Osteocyte (in vitro differentiated cells): ENCODE data around the gene CRB3. TPM values are rescaled to one million over a fixed set of nuclear protein-coding genes. Genes with fewer than 3 reads are reported as not detected.

Experiments
- DNase-seq: peaks from one replicate; pipeline ENCODE4 v3.0.0; 2021; ENCODE audit warnings: mixed read lengths; ENCODE audit not compliant: unreplicated experiment; ENCODE audit errors: extremely low spot score
- H3K27ac Mint-ChIP-seq: one replicate; pipeline ENCODE4 v1.8.0; 2021; ENCODE audit warnings: mild to moderate bottlenecking, mixed read lengths; ENCODE audit not compliant: unreplicated experiment
- H3K27me3 Mint-ChIP-seq: one replicate; pipeline ENCODE4 v1.8.0; 2021; ENCODE audit warnings: mixed read lengths; ENCODE audit not compliant: unreplicated experiment
- H3K36me3 Mint-ChIP-seq: one replicate; pipeline ENCODE4 v1.8.0; 2021; ENCODE audit warnings: mixed read lengths; ENCODE audit not compliant: unreplicated experiment
- H3K4me1 Mint-ChIP-seq: one replicate; pipeline ENCODE4 v1.8.0; 2021; ENCODE audit warnings: mixed read lengths; ENCODE audit not compliant: unreplicated experiment
- H3K4me3 Mint-ChIP-seq: one replicate; pipeline ENCODE4 v1.8.0; 2021; ENCODE audit warnings: mild to moderate bottlenecking, moderate library complexity, mixed read lengths; ENCODE audit not compliant: unreplicated experiment
- H3K9me3 Mint-ChIP-seq: one replicate; pipeline ENCODE4 v1.8.0; 2021; ENCODE audit warnings: mixed read lengths; ENCODE audit not compliant: unreplicated experiment
- total RNA-seq: library from RNA; stranded (reverse); gene quantifications from 2 replicates; pipeline ENCODE4 v1.2.1, GENCODE V29; 2021
- TF ChIP-seq, protein P1 (sequence below): fragments of 200-600 bp; sonication (generic); IDR thresholded peaks from 2 replicates; pipeline ENCODE4 v1.5.0; 2021; ENCODE audit warnings: antibody characterized with exemption, mild to moderate bottlenecking, moderate library complexity

The CRB3 gene
- total RNA-seq, 1 donor from 2014 or later, result not detected

DNA sequence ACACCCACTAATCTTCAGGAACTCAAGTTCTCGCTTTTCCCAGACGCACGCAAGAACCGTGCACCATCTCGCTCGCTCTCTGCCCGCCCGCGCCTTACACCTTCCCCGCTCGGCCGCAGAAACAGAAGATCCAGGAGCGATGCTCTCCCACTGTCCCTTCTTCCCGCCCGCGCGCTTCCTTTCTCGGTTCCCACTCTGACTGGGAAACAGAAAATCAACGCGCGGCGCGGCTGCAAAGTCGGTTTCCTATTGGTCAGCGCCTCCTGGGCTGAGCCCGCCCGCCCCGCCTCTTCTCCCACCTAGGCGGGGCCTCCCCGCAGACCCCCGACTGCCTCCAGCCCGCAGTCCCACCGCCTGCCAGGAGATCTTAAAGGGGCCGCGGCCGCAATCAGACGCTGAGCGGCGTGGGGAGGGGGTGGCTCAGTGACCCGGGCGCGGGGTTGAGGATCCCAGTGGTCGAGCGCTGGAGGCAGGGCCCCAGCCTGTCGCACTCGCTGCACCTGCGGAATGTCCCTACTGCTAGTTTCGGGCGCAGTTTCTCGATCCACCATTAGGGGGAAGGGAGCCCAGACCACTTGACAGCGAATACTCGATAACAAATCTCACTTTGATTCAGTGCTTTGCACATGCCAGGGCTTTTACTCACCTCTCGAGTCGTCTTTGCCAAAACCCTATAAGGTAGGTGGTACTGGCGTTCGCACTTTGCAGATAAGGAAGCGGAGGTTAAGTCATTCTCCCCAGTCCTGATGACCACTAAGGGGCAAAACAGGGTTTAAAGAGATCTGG, 3.8 kb upstream of the CRB3 start:
- Mint-ChIP-seq H3K36me3 (peaks cover 10% of the 10 kb centered on the region), H3K9me3 (no peaks in the 10 kb centered on the region), H3K27me3 (peaks cover 18% of the 10 kb centered on the region), H3K4me3 (peak overlapping the region; percentile 94), H3K27ac (peak overlapping the region; percentile 86), H3K4me1 (peaks cover 21% of the 10 kb centered on the region)
- TF ChIP-seq, protein P1, sequence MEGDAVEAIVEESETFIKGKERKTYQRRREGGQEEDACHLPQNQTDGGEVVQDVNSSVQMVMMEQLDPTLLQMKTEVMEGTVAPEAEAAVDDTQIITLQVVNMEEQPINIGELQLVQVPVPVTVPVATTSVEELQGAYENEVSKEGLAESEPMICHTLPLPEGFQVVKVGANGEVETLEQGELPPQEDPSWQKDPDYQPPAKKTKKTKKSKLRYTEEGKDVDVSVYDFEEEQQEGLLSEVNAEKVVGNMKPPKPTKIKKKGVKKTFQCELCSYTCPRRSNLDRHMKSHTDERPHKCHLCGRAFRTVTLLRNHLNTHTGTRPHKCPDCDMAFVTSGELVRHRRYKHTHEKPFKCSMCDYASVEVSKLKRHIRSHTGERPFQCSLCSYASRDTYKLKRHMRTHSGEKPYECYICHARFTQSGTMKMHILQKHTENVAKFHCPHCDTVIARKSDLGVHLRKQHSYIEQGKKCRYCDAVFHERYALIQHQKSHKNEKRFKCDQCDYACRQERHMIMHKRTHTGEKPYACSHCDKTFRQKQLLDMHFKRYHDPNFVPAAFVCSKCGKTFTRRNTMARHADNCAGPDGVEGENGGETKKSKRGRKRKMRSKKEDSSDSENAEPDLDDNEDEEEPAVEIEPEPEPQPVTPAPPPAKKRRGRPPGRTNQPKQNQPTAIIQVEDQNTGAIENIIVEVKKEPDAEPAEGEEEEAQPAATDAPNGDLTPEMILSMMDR, result peak; percentile 59
- peak; percentile 98 for DNase-seq

DNA sequence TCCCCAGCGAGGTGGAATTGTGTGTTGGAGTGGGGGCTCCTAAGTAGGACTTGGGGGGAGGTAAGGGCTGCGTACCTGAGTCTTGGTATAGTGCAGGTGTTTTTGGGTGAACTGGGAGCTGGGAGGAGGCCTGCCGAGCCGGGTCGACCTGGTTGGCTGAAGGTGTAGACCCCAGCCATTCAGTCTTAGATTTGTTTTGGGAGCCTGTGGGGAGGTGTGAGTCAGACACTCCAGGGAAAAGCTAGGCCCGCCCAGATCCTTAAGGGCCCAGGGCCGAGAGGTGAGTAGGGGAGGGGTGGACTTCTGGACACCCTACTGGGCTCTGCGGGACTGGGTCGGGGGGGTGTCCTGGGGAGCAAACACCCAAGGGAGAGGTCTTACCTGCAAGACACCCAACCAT, 935 bp downstream of the CRB3 start:
- H3K27me3 Mint-ChIP-seq, result peaks cover 33% of the 10 kb centered on the region
- H3K9me3 Mint-ChIP-seq, result no peaks in the 10 kb centered on the region
- peaks cover 9% of the 10 kb centered on the region for H3K4me1 Mint-ChIP-seq
- H3K4me3 Mint-ChIP-seq, result no peak overlapping the region
- no peaks in the 10 kb centered on the region for H3K36me3 Mint-ChIP-seq
- TF ChIP-seq, protein P1, result no peak
- H3K27ac Mint-ChIP-seq, result no peak overlapping the region
- no peak for DNase-seq

DNA sequence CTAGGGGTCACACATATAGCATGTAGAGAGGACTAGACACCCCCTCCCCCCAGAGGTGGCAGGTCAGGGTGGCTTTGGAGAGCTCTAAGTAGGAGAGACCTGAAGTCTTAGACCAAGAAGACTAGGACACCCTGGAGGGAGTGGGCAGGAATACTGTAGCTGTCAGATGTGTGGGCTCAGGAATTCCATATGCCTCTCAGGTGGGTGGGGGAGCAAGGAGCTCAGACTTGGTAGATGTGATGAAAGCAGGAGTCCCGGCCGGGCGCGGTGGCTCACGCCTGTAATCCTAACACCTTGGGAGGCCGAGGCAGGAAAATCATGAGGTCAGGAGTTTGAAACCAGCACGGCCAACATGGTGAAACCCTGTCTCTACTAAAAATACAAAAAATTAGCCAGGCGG, 1.6 kb downstream of the CRB3 start:
- TF ChIP-seq, protein P1, result no peak
- Mint-ChIP-seq H3K4me3 (no peak overlapping the region), H3K27me3 (peaks cover 33% of the 10 kb centered on the region), H3K4me1 (peaks cover 4% of the 10 kb centered on the region), H3K36me3 (no peaks in the 10 kb centered on the region), H3K27ac (no peak overlapping the region), H3K9me3 (no peaks in the 10 kb centered on the region)
- no peak for DNase-seq

DNA sequence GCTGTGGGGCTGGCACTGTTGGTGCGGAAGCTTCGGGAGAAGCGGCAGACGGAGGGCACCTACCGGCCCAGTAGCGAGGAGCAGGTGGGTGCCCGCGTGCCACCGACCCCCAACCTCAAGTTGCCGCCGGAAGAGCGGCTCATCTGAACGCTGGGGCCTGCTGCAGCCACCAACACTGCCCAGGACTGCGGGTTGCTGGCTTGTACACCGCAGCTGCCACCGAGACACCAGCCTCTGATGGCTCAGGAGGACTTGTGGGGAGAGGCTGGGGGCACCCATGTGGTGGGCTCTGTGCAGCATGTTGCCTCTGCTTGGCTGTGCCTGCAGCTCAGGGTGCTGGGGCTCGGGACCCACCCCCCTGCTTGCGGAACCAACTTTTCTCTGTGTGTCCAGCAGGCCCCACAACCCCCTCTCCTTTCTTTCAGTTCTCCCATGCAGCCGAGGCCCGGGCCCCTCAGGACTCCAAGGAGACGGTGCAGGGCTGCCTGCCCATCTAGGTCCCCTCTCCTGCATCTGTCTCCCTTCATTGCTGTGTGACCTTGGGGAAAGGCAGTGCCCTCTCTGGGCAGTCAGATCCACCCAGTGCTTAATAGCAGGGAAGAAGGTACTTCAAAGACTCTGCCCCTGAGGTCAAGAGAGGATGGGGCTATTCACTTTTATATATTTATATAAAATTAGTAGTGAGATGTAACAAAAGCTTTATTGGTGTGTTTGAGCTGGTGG, 2.6 kb downstream of the CRB3 start:
- H3K36me3 Mint-ChIP-seq, result no peaks in the 10 kb centered on the region
- DNase-seq, result no peak
- peaks cover 33% of the 10 kb centered on the region for H3K27me3 Mint-ChIP-seq
- H3K9me3 Mint-ChIP-seq, result no peaks in the 10 kb centered on the region
- H3K4me3 Mint-ChIP-seq, result no peak overlapping the region
- H3K27ac Mint-ChIP-seq, result no peak overlapping the region
- H3K4me1 Mint-ChIP-seq, result peaks cover 4% of the 10 kb centered on the region
- TF ChIP-seq, protein P1, result no peak

DNA sequence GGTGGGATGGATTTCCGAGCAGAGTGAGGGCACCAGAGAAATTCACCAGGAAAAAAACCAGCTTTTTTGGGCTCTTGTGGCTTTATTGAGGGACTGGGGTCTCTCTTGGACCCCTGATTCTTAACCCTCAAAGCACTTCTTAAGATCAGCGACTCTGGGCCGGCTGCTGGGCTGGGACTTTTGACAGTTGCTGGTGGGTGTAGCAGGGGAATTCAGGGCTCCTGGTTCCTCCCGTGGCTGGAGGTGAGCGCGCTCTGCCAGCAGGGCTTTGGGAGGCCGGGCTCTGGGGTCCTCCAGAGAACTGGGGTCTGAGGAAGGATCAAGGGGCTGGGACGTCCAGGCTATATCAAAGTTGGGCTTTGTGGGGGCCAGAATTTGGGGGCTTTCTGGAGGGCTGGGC, 3.3 kb downstream of the CRB3 start:
- TF ChIP-seq, protein P1, result no peak
- peaks cover 29% of the 10 kb centered on the region for H3K27me3 Mint-ChIP-seq
- peaks cover 4% of the 10 kb centered on the region for H3K4me1 Mint-ChIP-seq
- H3K36me3 Mint-ChIP-seq, result no peaks in the 10 kb centered on the region
- no peak overlapping the region for H3K4me3 Mint-ChIP-seq
- no peaks in the 10 kb centered on the region for H3K9me3 Mint-ChIP-seq
- H3K27ac Mint-ChIP-seq, result no peak overlapping the region
- DNase-seq, result no peak
